Measurements from ENCODE around the gene PC. TPM values are rescaled to one million over a fixed set of nuclear protein-coding genes. Genes with fewer than 3 reads are reported as not detected.
"Not testable (repeated sequence)": the region's sequence is repeated elsewhere in the genome, so short reads cannot be mapped to it uniquely, and the experiment has no call there.

PC gene
- total RNA-seq, 1 donor from 2014 or later: 9.5 TPM

DNA sequence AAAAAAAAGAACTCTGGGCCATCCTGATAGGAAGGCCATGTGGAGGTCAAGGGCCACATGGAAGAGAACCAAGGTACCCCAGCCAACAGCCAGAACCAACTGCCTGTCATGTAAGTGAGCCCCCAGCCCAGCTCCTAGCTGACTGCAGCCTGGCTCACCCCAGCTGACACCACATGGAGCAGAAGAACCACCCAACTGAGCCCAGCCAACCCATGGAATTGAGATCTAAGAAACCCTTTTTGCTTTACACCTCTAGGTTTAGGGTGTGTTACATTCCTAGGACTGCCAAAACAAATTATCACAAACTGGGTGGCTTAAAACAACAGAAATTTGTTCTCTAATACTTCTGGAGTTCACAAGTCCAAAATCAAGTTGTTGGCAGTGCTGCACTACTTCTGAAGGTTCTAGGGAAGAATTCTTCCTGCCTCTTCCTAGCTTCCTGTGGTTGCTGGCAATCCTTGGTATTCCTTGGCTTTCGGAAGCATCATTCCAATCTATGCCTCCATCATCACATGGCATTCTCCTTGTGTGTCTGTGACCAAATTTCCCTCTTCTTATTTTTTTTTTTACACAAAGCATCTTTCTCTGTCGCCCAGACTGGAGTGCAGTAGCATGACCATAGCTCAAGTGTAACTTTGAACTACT lies 21.3 kb upstream of the PC start:
- no peak for DNase-seq

GRCh38 chr11:66978717-66979116 lies 20.5 kb upstream of the PC start:
- DNase-seq: no peak

DNA sequence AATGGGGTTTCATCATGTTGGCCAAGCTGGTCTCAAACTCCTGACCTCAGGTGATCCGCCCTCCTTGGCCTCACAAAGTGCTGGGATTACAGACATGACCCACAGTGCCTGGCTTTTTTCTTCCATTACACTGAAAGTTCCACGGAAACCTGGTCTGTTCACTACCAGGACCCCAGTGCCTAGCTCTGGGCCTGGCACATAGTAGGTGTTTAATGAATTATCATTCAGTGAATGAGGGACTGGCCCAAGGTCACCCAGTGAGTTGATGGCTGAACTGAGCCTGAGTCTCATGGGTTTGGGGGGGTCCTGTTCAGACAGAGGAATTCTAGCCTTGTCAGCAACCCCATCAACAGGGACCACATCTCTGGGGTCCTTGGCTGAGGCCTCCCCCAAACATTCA lies 20.0 kb upstream of the PC start:
- DNase-seq: no peak

- DNase-seq: no peak
These were observed 18.7 kb upstream of the PC start for GRCh38 chr11:66976925-66977324.

GRCh38 chr11:66976028-66976467 lies 17.9 kb upstream of the PC start:
- no peak for DNase-seq

GRCh38 chr11:66975405-66976027 lies 17.3 kb upstream of the PC start:
- no peak for DNase-seq

DNA sequence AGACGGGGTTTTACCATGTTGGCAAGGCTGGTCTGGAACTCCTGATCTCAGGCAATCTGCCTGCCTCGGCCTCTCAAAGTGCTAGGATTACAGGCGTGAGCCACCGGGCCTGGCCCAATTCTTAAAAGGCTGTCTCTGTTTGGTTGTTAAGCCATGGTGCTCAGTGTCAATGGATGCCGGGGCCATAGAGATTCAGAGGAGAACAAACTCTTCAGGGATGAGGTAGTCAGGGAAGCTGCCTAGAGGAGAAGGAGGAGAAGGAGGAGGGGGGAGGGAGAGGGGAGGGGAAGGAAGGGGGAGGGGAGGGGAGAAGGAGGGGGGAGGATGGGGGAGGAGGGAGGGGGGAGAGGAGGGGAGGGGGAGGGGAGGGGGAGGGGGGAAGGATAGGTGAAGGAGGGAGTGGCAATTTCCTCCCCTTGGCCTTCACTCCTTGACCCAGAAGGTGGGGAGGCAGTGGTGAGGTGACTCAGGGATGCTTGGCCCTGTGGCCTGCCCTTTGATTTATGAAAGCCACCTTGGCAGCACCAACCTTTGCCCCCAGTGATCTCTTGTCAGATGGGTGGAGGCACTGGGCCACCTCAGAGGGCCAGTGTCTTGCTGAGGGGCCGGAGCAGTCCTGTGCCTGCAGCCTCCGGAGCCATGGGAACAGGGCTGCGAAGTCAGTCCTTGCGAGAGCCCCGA lies 16.7 kb upstream of the PC start, which contains the start of gene C11orf86:
TSS of gene C11orf86 (plus strand) at position 581 of the 681 bp plus-strand sequence. CDS start at position 640, 59 bp downstream.
- no peak for DNase-seq

GRCh38 chr11:66973956-66974580 lies 15.9 kb upstream of the PC start:
- no peak for DNase-seq

DNA sequence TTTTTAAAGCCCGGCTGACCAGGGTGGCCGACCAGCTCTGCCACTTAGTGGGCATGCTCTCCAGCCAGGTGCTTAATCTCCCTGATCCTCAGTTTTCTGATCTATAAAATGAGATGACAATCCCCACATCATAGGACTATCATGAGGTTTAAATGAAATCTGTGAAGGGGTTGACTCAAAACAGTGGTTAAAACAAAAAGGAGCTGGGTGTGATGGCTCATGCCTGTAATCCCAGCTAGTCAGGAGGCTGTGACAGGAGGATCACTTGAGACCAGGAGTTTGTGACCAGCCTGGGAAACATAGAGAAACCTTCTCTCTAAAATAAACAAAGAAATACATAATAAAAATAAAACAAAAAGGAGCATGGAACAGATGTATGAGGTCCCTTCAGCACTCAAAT lies 13.3 kb upstream of the PC start:
- no peak for DNase-seq

DNA sequence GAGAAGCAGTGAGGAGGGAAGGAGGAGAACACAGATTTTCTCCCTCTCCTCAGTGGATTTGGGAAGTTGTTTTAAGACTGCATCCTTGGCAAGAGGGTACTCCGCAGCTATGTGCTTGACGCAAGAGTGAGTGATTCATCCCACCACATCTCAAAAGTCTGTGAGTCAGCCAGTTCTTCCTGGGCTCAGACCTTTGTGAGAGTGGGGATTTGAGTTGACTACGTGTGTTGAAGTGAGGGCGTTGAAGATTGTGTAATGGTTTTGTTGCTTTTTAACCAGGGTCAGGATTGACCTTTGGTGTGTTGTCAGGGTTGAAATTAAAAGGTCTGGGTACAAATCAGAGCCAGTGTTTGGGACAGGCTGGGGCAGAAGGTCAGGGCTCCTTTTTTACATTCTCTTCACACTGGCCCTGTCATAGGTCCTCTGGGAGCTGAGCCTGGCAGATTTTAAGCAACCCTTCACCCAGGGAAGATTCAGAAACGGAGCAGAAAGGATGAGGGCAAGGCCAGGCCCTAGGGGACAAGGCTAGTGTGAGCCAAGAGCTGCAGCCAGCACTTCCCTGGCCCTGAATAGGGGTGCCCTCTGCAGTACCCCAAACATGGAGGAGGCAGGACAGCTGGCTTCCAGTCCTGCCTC lies 12.7 kb upstream of the PC start:
- DNase-seq: peak; percentile 30

DNA sequence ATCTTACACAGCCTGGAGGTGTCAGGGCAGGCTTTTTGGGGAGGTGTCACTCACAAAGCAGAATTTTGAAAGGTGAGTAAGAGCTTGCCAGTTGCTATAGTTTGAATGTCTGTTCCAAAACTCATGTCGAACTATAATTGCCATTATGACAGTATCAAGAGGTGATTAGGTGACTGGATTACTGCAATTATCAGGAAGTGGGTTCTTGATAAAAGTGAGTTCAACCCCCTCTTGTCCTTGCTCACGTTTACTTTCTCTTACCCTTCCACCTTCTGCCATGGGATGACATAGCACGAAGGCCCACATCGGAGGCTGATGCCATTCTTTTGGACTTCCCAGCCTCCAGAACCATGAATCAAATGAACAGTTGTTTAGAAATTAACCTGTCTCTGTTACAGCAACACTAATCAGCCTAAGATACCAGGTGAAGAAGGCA lies 12.2 kb upstream of the PC start:
- DNase-seq: no peak

GRCh38 chr11:66969584-66970225 lies 11.5 kb upstream of the PC start:
- no peak for DNase-seq

DNA sequence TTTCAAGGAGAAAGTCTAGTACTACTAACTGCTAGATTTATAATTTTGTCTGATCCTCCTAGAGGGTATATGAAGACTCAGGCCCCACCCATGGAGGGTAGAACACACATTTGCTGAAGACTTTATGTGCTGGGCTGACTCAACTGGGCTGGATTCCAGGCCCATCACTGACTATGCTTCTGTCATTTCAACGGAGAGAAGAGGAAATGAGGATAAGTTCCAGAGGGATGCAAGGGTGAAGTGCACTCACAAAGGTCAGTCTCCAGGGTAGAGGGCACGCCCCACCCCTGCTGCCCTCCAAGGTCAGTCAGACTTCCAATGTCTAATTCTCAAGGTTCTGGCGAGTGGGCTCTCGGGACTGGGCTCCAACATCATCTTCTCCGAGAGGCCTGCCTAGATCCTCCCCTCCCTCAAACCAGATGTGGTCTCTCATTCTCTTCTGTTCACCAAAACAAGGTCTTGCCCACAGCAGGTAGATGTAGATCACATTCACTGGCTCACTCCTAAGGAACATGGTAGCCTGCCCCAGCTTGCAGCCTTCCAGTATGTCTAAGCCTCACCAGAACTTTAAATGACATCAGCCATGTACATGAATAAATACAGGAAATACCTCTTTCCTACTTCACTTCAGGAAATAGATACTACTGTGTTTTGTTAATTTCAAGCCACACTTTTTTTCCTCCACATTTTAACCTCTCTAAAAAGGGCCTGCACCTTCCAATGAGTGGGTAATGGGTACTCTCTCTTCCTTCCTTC lies 9.7 kb upstream of the PC start:
- DNase-seq: no peak

- no peak for DNase-seq
These were observed 8.2 kb upstream of the PC start for GRCh38 chr11:66966351-66966750.

GRCh38 chr11:66964495-66964894 lies 6.3 kb upstream of the PC start:
- no peak for DNase-seq

- no peak for DNase-seq
These were observed 4.6 kb upstream of the PC start for GRCh38 chr11:66962801-66963200.

GRCh38 chr11:66962247-66962646 lies 4.1 kb upstream of the PC start:
- DNase-seq: no peak

DNA sequence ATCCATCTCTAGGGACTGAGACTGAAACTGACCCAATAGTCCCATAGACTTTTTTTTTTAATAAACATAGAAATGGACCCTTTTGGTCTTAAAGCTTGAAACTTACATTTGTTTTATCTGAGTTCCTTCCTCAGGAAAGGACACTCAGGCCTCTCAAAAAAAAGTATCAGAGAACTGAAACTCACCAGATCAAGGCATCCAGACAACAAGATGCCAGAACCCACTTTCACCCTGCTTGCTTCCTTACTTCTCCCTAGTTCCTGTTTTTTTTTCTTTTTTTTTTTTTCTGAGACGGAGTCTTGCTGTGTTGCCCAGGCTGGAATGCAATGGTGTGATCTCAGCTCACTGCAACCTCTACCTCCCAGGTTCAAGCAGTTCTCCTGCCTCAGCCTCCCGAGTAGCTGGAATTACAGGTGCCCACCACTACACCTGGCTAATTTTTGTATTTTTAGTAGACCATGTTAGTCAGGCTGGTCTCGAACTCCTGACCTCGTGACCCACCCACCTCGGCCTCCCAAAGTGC lies 3.6 kb upstream of the PC start:
- DNase-seq: not testable (repeated sequence)

DNA sequence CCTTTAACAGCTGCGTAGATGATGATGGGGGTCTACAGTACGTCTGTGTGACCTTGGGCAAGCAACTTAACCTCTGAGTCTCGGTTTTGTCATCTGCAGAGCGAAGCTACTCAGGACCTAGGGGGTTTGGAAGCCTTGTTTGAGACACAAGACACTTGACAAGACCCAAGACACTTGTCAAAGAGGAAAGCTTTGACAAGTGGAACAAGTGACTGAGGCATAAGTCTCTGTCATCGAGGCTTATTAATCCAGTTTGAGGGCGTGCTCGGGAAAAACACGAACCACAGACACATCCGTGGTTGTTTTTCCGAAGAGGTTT lies 732 bp upstream of the PC start:
- DNase-seq: no peak

- DNase-seq: no peak
These were observed 282 bp downstream of the PC start for GRCh38 chr11:66957971-66958231.

- DNase-seq: peak; percentile 23
These were observed 1.4 kb downstream of the PC start for GRCh38 chr11:66956689-66957290.
